Spleen (tissue), 11 donors: ENCODE data around the gene UBL4A. TPM values are rescaled to one million over a fixed set of nuclear protein-coding genes. Genes with fewer than 3 reads are reported as not detected.

Experiments used
- DNase-seq: peaks from one replicate; pipeline ENCODE4 v3.0.0-alpha.2; 2020
- H3K27ac ChIP-seq, 8 donors: fragments of 200-600 bp; sonication (generic) in 7 of 8; 1 replicate in 4 of 8; 2 replicates in 4 of 8; pipeline versions ENCODE4 v1.5.0 to v1.8.0; 2016 to 2021; ENCODE audit warnings: inconsistent platforms in 4 of 8, mild to moderate bottlenecking in 4 of 8, moderate library complexity in 1 of 8
- H3K27me3 ChIP-seq, 7 donors: fragments of 200-600 bp; sonication (generic) in 6 of 7; replicated peaks in 1 of 7; 1 replicate in 4 of 7; 2 replicates in 3 of 7; pipeline versions ENCODE4 v1.5.0 to v1.8.0; 2016 to 2021; ENCODE audit warnings: inconsistent platforms in 3 of 7, mild to moderate bottlenecking in 1 of 7
- H3K36me3 ChIP-seq, 6 donors: fragments of 200-600 bp; sonication (generic) in 5 of 6; 1 replicate in 4 of 6; 2 replicates in 2 of 6; pipeline versions ENCODE4 v1.5.0 to v1.8.0; 2016 to 2021; ENCODE audit warnings: inconsistent platforms in 2 of 6
- H3K4me1 ChIP-seq, 6 donors: fragments of 200-600 bp; sonication (generic) in 5 of 6; 1 replicate in 3 of 6; 2 replicates in 3 of 6; pipeline versions ENCODE4 v1.5.0 to v1.8.0; 2016 to 2021; ENCODE audit warnings: inconsistent platforms in 3 of 6
- H3K4me3 ChIP-seq, 8 donors: fragments of 200-600 bp; sonication (generic) in 7 of 8; 1 replicate in 4 of 8; 2 replicates in 4 of 8; pipeline versions ENCODE4 v1.5.0 to v1.8.0; 2016 to 2021; ENCODE audit warnings: inconsistent platforms in 4 of 8, mild to moderate bottlenecking in 4 of 8, moderate library complexity in 2 of 8
- H3K9me3 ChIP-seq, 8 donors: fragments of 200-600 bp; sonication (generic) in 7 of 8; 1 replicate in 4 of 8; 2 replicates in 4 of 8; pipeline versions ENCODE4 v1.5.0 to v1.8.0; 2016 to 2021; ENCODE audit warnings: inconsistent platforms in 4 of 8
- CTCF ChIP-seq, 11 experiments: fragments of 200-600 bp in 7 of 11; fragments of 450-650 bp in 4 of 11; sonication (generic) in 4 of 11; IDR thresholded peaks in 8 of 11; conservative IDR thresholded peaks in 3 of 11; 1 replicate in 7 of 11; 2 replicates in 4 of 11; pipeline versions ENCODE4 v1.4.0 to v1.8.0; 2016 to 2021; ENCODE audit warnings: antibody characterized with exemption in 11 of 11, inconsistent platforms in 4 of 11, mild to moderate bottlenecking in 1 of 11
- POLR2A ChIP-seq, 3 donors: fragments of 450-650 bp; IDR thresholded peaks; one replicate each; pipeline ENCODE4 v1.5.1; 2017; ENCODE audit warnings: antibody characterized with exemption in 3 of 3, mild to moderate bottlenecking in 1 of 3
- POLR2AphosphoS5 ChIP-seq, 3 donors: sonication (generic); formaldehyde crosslinking; IDR thresholded peaks; one replicate each; pipeline ENCODE4 v1.5.1; 2017; ENCODE audit warnings: antibody characterized with exemption in 3 of 3
- WGBS, 5 donors: extraction: QIAGEN DNeasy Blood & Tissue Kit in 3 of 5; methylation state at CpG; one replicate each; pipeline versions ENCODE4 v1.1.5 to v1.1.7; 2013 to 2018; 5-methylcytosine and 5-hydroxymethylcytosine counted together
- intact Hi-C: fragments of 100-400 bp; cut with DNase I; formaldehyde crosslinking; loops from one replicate; pipeline ENCODE4 v1.15.0; 2023; ENCODE audit warnings: low total_unique reads
- polyA plus RNA-seq, 3 donors: library from polyadenylated mRNA; stranded (reverse); fragments of 200-250 nt; gene quantifications; one replicate each; pipeline ENCODE4 v1.2.1, GENCODE V29; 2013
- total RNA-seq, 7 donors: library from RNA; depleted of rRNA in 3 of 7; stranded (reverse); fragments of >200 nt in 3 of 7; fragmentation: NEBNext Ultra II Directional in 4 of 7; extraction: Animal tissue kit (Norgen Biotek cat#: 25700) in 4 of 7; gene quantifications; one replicate each; pipeline versions ENCODE4 v1.1.0 to v1.2.1, GENCODE V29; 2016 to 2021
- donor health status: healthy with polysubstance abuse.
- donor health status: DM: no; HTN: no; CAD: no; lungs with moderate emphysema.
- donor health status: DM: no; HTN: no; CAD: no.
- donor health status: Bipolar disorder and iron deficiency.
- donor health status: healthy.
- donor health status: DM: no; HTN: no; CAD: no.
- donor health status: DM: yes; HTN: yes; CAD: no.

Gene UBL4A
- total and polyA plus RNA-seq, 10 donors = 13.4 to 36.3 (median 21.8) TPM

GRCh38 chrX:154450312-154450711 lies 36.1 kb downstream of the UBL4A start:
- no peak overlapping the region for H3K27ac ChIP-seq
- 93 to 96% (median 94%) methylated on average over 11 to 17 of the region's 17 CpGs for WGBS, 5 donors
- intact Hi-C loops = no loop called here
- no peak for DNase-seq
- peaks cover 0 to 13% (median 6%) of the 10 kb centered on the region in 6 donors for H3K4me1 ChIP-seq
- no peaks in the 10 kb centered on the region for H3K9me3 ChIP-seq
- no peak overlapping the region for H3K4me3 ChIP-seq
- H3K36me3 ChIP-seq = peaks cover 0 to 69% (median 23%) of the 10 kb centered on the region in 6 donors
- TF ChIP-seq POLR2A (IDR thresholded peaks at IDR 0.05) = no peak
- TF ChIP-seq POLR2AphosphoS5 (IDR thresholded peaks at IDR 0.05) = no peak
- TF ChIP-seq CTCF (IDR thresholded peaks at IDR 0.05 in 8 of 11, conservative IDR thresholded peaks at IDR 0.05 in 3 of 11) = no peak
- H3K27me3 ChIP-seq = no peaks in the 10 kb centered on the region

GRCh38 chrX:154449618-154450017 lies 36.8 kb downstream of the UBL4A start:
- intact Hi-C loops = no loop called here
- no peak overlapping the region for H3K4me3 ChIP-seq
- H3K9me3 ChIP-seq = no peaks in the 10 kb centered on the region
- DNase-seq = no peak
- H3K4me1 ChIP-seq = peaks cover 2 to 20% (median 13%) of the 10 kb centered on the region in 6 donors
- 93 to 97% (median 95%) methylated on average over 6 to 18 of the region's 18 CpGs for WGBS, 5 donors
- H3K36me3 ChIP-seq = peaks cover 0 to 69% (median 23%) of the 10 kb centered on the region in 6 donors
- H3K27me3 ChIP-seq = peaks cover 0 to 1% (median 0%) of the 10 kb centered on the region in 7 donors
- H3K27ac ChIP-seq = no peak overlapping the region
- TF ChIP-seq POLR2AphosphoS5 (IDR thresholded peaks at IDR 0.05) = no peak
- no peak for TF ChIP-seq CTCF (IDR thresholded peaks at IDR 0.05 in 8 of 11, conservative IDR thresholded peaks at IDR 0.05 in 3 of 11)
- TF ChIP-seq POLR2A (IDR thresholded peaks at IDR 0.05) = no peak

DNA sequence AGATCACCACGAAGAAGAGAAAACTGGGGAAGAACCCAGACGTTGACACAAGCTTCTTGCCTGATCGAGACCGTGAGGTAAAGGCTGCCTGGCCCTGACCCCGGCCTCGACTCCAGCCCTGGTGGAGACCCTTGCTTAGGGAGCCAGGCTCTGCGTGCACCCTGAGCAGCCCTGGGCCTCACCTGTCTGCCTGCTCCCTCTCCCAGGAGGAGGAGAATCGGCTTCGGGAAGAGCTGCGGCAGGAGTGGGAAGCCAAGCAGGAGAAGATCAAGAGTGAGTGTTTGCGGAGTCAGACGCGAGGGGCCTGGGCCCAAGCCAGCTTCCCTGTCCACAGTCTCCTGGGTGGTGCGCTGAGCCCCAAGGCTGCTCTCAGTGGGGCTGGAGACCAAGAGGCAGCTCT lies 37.9 kb downstream of the UBL4A start:
- Histone ChIP-seq H3K27ac (no peak overlapping the region), H3K4me3 (no peak overlapping the region), H3K27me3 (peaks cover 0 to 6% (median 0%) of the 10 kb centered on the region in 7 donors), H3K4me1 (peaks cover 4 to 26% (median 17%) of the 10 kb centered on the region in 6 donors), H3K36me3 (peaks cover 0 to 69% (median 23%) of the 10 kb centered on the region in 6 donors), H3K9me3 (no peaks in the 10 kb centered on the region)
- WGBS, 5 donors = 91 to 97% (median 93%) methylated on average over 13 to 14 of the region's 14 CpGs
- DNase-seq = no peak
- no peak for TF ChIP-seq CTCF (IDR thresholded peaks at IDR 0.05 in 8 of 11, conservative IDR thresholded peaks at IDR 0.05 in 3 of 11)
- no peak for TF ChIP-seq POLR2AphosphoS5 (IDR thresholded peaks at IDR 0.05)
- no peak for TF ChIP-seq POLR2A (IDR thresholded peaks at IDR 0.05)
- intact Hi-C loops = no loop called here

GRCh38 chrX:154446430-154446829 lies 40.0 kb downstream of the UBL4A start:
- Histone ChIP-seq H3K36me3 (peaks cover 0 to 76% (median 33%) of the 10 kb centered on the region in 6 donors), H3K27ac (no peak overlapping the region), H3K9me3 (no peaks in the 10 kb centered on the region), H3K4me1 (peaks cover 5 to 39% (median 20%) of the 10 kb centered on the region in 6 donors), H3K27me3 (peaks cover 0 to 6% (median 0%) of the 10 kb centered on the region in 7 donors), H3K4me3 (no peak overlapping the region)
- DNase-seq = no peak
- no peak for TF ChIP-seq POLR2AphosphoS5 (IDR thresholded peaks at IDR 0.05)
- TF ChIP-seq CTCF (IDR thresholded peaks at IDR 0.05 in 8 of 11, conservative IDR thresholded peaks at IDR 0.05 in 3 of 11) = no peak
- TF ChIP-seq POLR2A (IDR thresholded peaks at IDR 0.05) = no peak
- intact Hi-C loops = no loop called here
- WGBS, 5 donors = 87 to 93% (median 91%) methylated on average over 7 to 12 of the region's 12 CpGs
